ENCODE measurements around the gene GTF2F2. TPM values are rescaled to one million over a fixed set of nuclear protein-coding genes. Genes with fewer than 3 reads are reported as not detected.

GTF2F2 gene
- total and polyA plus RNA-seq, 10 donors, result 11.8 to 19.1 (median 16.4) TPM

DNA sequence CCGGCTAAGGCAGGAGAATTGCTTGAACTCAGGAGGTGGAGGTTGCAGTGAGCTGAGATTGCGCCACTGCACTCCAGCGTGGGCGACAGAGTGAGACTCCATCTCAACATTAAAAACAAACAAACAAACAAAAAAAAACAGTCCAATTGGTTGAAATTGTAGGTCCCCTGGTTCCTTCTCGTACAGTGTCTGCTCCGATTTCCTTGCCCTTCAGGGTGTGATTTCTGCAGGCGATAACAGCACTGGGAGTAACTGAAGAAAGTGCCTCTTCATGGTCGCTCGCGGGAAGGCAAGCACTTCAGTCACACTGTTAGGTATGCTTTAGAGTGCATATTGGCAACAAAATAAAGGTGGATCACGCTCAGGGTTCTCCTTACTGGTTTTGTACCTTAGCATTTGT lies 181.0 kb downstream of the GTF2F2 start:
- TF ChIP-seq POLR2AphosphoS5 (IDR thresholded peaks at IDR 0.05) (no peak), POLR2A (IDR thresholded peaks at IDR 0.05) (no peak)
- TF ChIP-seq, protein P1, sequence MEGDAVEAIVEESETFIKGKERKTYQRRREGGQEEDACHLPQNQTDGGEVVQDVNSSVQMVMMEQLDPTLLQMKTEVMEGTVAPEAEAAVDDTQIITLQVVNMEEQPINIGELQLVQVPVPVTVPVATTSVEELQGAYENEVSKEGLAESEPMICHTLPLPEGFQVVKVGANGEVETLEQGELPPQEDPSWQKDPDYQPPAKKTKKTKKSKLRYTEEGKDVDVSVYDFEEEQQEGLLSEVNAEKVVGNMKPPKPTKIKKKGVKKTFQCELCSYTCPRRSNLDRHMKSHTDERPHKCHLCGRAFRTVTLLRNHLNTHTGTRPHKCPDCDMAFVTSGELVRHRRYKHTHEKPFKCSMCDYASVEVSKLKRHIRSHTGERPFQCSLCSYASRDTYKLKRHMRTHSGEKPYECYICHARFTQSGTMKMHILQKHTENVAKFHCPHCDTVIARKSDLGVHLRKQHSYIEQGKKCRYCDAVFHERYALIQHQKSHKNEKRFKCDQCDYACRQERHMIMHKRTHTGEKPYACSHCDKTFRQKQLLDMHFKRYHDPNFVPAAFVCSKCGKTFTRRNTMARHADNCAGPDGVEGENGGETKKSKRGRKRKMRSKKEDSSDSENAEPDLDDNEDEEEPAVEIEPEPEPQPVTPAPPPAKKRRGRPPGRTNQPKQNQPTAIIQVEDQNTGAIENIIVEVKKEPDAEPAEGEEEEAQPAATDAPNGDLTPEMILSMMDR (IDR thresholded peaks at IDR 0.05 in 8 of 11, conservative IDR thresholded peaks at IDR 0.05 in 3 of 11), result no peak
- no peak overlapping the region for H3K4me3 ChIP-seq

DNA sequence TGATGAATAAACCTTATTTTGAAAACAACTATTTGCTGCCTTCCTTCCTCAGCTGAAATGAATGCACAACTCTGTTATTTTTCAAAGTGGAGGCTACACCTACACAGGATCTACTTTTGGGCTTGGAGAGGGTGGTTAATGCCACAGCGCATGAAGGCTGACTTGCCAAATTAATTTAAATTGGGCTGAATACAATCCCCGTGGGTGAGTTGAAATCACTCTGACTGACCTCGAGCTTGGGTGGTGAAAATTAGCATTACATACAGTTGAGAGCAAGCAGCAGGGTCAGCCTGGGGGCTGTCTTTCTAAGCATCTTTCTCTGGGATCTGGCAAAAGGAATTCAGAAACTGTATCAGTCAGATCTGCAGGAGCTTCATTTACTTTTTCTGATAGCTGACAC lies 182.2 kb downstream of the GTF2F2 start:
- intact Hi-C loops (cut with DNase I; ENCODE audit: low total_unique reads), result no loop called here
- Histone ChIP-seq H3K27ac (no peak overlapping the region), H3K27me3 (replicated peaks in 1 of 7) (peaks cover 0 to 15% (median 0%) of the 10 kb centered on the region in 7 donors), H3K4me1 (peaks cover 0 to 9% (median 0%) of the 10 kb centered on the region in 6 donors), H3K9me3 (no peaks in the 10 kb centered on the region), H3K4me3 (no peak overlapping the region), H3K36me3 (no peaks in the 10 kb centered on the region)
- WGBS, 5 donors, result 47 to 57% (median 53%) methylated on average over 3 of the region's 3 CpGs
- DNase-seq, result no peak
- TF ChIP-seq POLR2AphosphoS5 (IDR thresholded peaks at IDR 0.05), result no peak
- TF ChIP-seq, protein P1 (IDR thresholded peaks at IDR 0.05 in 8 of 11, conservative IDR thresholded peaks at IDR 0.05 in 3 of 11), result no peak
- TF ChIP-seq POLR2A (IDR thresholded peaks at IDR 0.05), result no peak

More for the DNA sequence above, 181.0 kb downstream of the GTF2F2 start:
- peaks cover 0 to 12% (median 0%) of the 10 kb centered on the region in 7 donors for H3K27me3 ChIP-seq (replicated peaks in 1 of 7)
- H3K36me3 ChIP-seq, result no peaks in the 10 kb centered on the region
- WGBS, 5 donors, result 78 to 86% (median 81%) methylated on average over 11 of the region's 11 CpGs
- intact Hi-C loops (cut with DNase I; ENCODE audit: low total_unique reads), result no loop called here
- no peak for DNase-seq
- peaks cover 0 to 18% (median 0%) of the 10 kb centered on the region in 6 donors for H3K4me1 ChIP-seq
- no peaks in the 10 kb centered on the region for H3K9me3 ChIP-seq
- no peak overlapping the region for H3K27ac ChIP-seq

DNA sequence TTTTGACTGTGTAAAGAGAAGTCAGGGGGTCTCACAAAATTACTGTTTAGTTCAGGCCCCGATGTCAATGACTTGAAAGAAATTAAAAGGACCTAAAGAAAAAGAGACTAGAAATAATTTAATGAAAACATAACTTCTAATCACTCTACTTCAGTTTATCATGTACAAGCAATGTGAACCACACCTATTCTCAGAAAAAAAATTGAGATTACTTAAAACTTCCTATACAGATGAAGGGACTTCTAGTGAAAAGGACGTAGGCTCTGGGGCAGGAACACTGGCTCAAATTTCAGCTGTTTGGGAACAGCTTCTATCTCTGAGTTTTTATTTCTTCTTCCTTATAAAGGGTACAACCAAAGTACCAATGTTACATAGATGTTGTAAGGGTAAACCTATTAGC lies 182.7 kb downstream of the GTF2F2 start:
- 80 to 86% (median 84%) methylated on average over 2 of the region's 2 CpGs for WGBS, 5 donors
- intact Hi-C loops (cut with DNase I; ENCODE audit: low total_unique reads), result no loop called here
- Histone ChIP-seq H3K27ac (no peak overlapping the region), H3K27me3 (replicated peaks in 1 of 7) (peaks cover 0 to 18% (median 0%) of the 10 kb centered on the region in 7 donors), H3K36me3 (no peaks in the 10 kb centered on the region), H3K9me3 (no peaks in the 10 kb centered on the region), H3K4me1 (peaks cover 0 to 4% (median 0%) of the 10 kb centered on the region in 6 donors), H3K4me3 (no peak overlapping the region)
- DNase-seq, result no peak
- TF ChIP-seq, protein P1 (IDR thresholded peaks at IDR 0.05 in 8 of 11, conservative IDR thresholded peaks at IDR 0.05 in 3 of 11), result no peak
- TF ChIP-seq POLR2AphosphoS5 (IDR thresholded peaks at IDR 0.05) (no peak), POLR2A (IDR thresholded peaks at IDR 0.05) (no peak)

DNA sequence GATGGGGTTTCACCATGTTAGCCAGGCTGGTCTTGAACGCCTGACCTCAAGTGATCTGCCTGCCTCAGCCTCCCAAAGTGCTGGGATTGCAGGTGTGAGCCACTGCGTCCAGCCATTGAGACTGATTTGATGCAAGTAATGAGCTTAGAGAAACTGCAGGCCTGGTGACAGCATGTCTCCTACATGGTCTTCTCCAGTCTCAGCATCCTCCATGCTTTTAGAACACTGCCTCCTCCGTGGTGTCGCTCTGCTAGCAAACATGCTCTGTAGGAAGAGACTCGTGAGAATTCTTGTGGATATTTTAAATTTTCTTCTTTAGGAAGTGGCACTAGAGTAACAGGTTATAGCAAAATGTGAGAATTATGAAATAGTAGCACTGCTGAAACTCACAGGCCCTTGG lies 183.6 kb downstream of the GTF2F2 start:
- no peaks in the 10 kb centered on the region for H3K36me3 ChIP-seq
- TF ChIP-seq, protein P1 (IDR thresholded peaks at IDR 0.05 in 8 of 11, conservative IDR thresholded peaks at IDR 0.05 in 3 of 11), result no peak
- TF ChIP-seq POLR2A (IDR thresholded peaks at IDR 0.05), result no peak
- no peak for TF ChIP-seq POLR2AphosphoS5 (IDR thresholded peaks at IDR 0.05)
- 82 to 93% (median 87%) methylated on average over 4 to 5 of the region's 5 CpGs for WGBS, 5 donors
- intact Hi-C loops (cut with DNase I; ENCODE audit: low total_unique reads), result no loop called here
- no peak overlapping the region for H3K27ac ChIP-seq
- H3K9me3 ChIP-seq, result no peaks in the 10 kb centered on the region
- peaks cover 0 to 25% (median 0%) of the 10 kb centered on the region in 7 donors for H3K27me3 ChIP-seq (replicated peaks in 1 of 7)
- no peak for DNase-seq
- H3K4me1 ChIP-seq, result no peaks in the 10 kb centered on the region
- no peak overlapping the region for H3K4me3 ChIP-seq

All from spleen (tissue), 11 donors.